ENCODE measurements around the gene NSF.

- TF ChIP-seq CTCF (IDR thresholded peaks at IDR 0.05; ENCODE audit: low read depth, low read length), result no peak
- no peak for TF ChIP-seq EZH2phosphoT487 (IDR thresholded peaks at IDR 0.05; ENCODE audit: low read depth)
Measured at GRCh38 chr17:46730679-46731078, 140.2 kb downstream of the NSF start.

Measured in OCI-LY3 (cell line).